HUES6 (cell line): Measurements from ENCODE around the gene ABCA4.

Experiments
- H3K27ac ChIP-seq: 2 replicates; pipeline ENCODE4 v1.7.0; 2013; ENCODE audit warnings: low read depth, mild to moderate bottlenecking, low read length, inconsistent platforms
- H3K27me3 ChIP-seq: 2 replicates; pipeline ENCODE4 v1.6.1; 2013; ENCODE audit warnings: low read length; ENCODE audit not compliant: control insufficient read depth, insufficient read depth
- H3K36me3 ChIP-seq: 2 replicates; pipeline ENCODE4 v1.6.1; 2013; ENCODE audit warnings: low read length; ENCODE audit not compliant: control insufficient read depth, insufficient read depth
- H3K4me1 ChIP-seq: 2 replicates; pipeline ENCODE4 v1.6.1; 2013; ENCODE audit warnings: low read length; ENCODE audit not compliant: control insufficient read depth, insufficient read depth
- H3K4me3 ChIP-seq: 2 replicates; pipeline ENCODE4 v1.5.1; 2013; ENCODE audit warnings: low read depth, low read length
- H3K9ac ChIP-seq: one replicate; pipeline ENCODE4 v1.6.1; 2013; ENCODE audit warnings: mild to moderate bottlenecking, low read length
- H3K9me3 ChIP-seq: 2 replicates; pipeline ENCODE4 v1.6.1; 2013; ENCODE audit warnings: low read depth, low read length; ENCODE audit not compliant: control insufficient read depth, insufficient read depth

ABCA4 gene

DNA sequence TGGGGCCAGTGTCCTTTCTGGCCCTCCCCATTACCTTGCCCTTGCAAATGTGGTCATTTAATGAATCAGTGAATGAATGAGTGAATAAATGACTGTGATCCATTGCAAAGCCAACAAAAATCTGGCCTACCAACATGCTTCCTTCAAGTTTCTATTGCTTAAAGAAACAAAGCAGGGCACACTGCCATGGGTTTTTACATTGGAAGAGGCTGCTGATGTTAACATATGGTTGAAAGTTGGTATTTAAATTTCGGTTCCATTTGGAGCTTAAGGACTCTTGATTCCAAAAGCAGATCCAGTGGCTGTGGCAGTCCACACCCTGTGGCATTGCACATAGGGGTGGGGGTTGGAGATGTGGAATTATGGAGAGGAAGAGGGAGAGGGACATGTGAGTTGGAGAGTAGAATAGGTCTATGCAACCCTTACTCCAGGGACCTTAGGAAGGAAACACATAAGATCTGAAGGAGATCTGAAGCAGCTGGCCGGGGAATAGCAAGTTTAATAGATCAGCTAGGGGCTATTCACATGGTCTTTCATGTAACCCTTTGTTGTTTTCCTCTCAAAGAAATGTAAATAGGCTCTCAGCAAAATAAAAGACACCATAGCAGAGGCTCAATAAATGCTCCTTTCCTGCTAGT, 7.2 kb downstream of the ABCA4 start:
- H3K4me3 ChIP-seq: no peak overlapping the region; the same call in 1 of the 2 replicates
- no peaks in the 10 kb centered on the region for H3K9me3 ChIP-seq
- peaks cover 57% of the 10 kb centered on the region for H3K4me1 ChIP-seq
- H3K36me3 ChIP-seq: no peaks in the 10 kb centered on the region
- H3K27me3 ChIP-seq: peaks cover 12% of the 10 kb centered on the region; the same call in 1 of the 2 replicates
- H3K27ac ChIP-seq: no peak overlapping the region
- no peak overlapping the region for H3K9ac ChIP-seq

DNA sequence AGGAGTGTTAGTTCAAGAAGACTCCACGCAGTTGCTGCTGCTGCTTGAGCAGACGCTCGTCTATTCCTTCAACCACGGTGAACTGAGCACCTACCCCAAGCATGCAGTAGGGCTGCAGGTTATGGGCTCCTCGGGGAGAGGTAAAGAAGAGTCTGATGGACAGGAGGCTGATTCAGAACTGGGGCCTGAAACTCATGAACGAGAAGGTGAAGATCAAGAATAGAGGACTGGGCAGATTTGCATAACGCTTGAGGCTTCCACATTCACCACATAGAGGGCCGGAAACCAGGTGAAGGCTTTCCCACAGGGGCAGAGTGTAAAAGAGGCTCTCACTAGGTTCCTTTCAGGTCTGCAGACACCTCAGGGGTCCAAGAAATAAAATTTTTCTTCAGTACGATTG, 9.1 kb downstream of the ABCA4 start:
- peaks cover 12% of the 10 kb centered on the region; the same call in 1 of the 2 replicates for H3K27me3 ChIP-seq

DNA sequence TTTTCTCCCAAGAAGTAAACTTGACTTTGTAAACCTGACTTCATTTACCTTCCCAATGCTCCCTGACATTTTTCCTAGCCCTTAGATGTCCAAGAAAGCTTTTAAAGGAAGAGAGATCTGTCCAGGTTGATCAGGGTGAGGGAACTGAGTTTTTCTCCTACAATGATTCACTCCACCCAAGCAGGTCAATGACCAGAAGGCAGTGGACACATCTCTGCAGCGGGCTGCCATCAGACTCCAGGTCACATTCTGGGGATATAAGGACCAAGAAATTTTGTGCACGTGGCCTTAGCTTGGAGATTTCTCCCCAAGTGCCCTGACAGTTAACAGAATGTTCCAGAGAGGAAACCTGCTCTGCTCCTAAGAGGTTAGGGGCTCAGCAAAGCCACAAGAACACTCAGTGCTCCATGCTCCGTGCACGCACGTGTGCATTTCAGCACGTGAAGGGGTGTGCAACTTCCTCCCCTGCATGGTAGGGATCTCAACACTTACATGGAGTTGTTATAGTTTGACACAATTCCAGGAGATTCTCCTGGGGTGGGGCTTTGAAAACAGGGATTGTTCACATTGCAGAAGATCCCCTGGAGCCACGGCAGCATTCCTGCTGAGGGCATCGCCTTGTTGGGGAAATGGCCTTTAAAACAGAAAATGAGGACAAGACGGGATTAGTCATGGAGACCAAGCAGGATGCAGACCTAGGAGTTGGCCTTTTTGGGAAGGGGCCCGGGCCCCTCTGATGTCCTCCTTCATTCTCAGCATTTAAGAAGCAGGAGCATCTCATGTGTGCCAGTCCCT, 9.8 kb downstream of the ABCA4 start:
- peaks cover 41% of the 10 kb centered on the region for H3K4me1 ChIP-seq
- H3K4me3 ChIP-seq: no peak overlapping the region
- H3K27me3 ChIP-seq: peaks cover 12% of the 10 kb centered on the region; the same call in 1 of the 2 replicates
- H3K9ac ChIP-seq: no peak overlapping the region
- H3K27ac ChIP-seq: no peak overlapping the region
- no peaks in the 10 kb centered on the region for H3K9me3 ChIP-seq
- H3K36me3 ChIP-seq: no peaks in the 10 kb centered on the region

More for the DNA sequence above, 9.1 kb downstream of the ABCA4 start:
- Histone ChIP-seq H3K4me1 (peaks cover 41% of the 10 kb centered on the region), H3K9ac (no peak overlapping the region), H3K27ac (no peak overlapping the region), H3K36me3 (no peaks in the 10 kb centered on the region), H3K4me3 (no peak overlapping the region), H3K9me3 (no peaks in the 10 kb centered on the region)

DNA sequence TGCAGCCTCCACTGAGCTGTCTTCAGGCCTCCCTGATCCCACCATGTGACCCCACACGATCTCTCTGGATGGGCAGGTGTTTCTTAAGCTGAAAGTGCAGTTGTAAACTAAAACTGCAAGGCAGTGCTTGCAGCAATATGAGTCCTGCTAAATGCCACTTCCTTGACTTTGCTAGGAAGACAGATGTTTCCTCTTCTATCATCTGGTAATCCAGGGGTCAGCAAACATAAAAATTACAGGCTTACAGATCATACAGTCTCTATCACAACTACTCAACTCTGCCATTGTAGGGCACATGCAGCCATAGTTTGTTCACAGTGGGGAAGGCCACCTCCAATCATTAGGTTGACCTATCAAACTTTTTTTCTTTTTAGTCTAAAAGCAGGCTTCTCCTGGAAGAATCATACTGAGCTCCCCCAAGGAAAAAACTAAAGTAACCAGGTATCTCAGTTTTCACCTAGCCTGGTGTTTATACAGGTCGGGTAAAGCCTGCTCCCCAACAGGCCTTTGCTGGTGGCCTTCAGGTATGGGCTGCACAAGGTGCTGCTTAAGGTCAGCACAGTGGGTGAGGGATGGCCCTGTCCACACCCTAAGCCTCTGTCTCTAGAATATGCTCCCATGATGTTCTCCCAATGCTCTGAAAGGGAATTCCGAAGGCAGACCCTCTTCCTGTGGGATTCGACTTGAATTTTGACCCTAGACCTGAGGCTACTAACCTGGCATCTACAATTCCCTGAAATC, 10.8 kb downstream of the ABCA4 start:
- H3K36me3 ChIP-seq: no peaks in the 10 kb centered on the region
- H3K9ac ChIP-seq: no peak overlapping the region
- H3K4me3 ChIP-seq: no peak overlapping the region
- no peaks in the 10 kb centered on the region for H3K9me3 ChIP-seq
- peaks cover 42% of the 10 kb centered on the region for H3K4me1 ChIP-seq
- H3K27me3 ChIP-seq: peaks cover 5% of the 10 kb centered on the region; the same call in 1 of the 2 replicates
- no peak overlapping the region for H3K27ac ChIP-seq

DNA sequence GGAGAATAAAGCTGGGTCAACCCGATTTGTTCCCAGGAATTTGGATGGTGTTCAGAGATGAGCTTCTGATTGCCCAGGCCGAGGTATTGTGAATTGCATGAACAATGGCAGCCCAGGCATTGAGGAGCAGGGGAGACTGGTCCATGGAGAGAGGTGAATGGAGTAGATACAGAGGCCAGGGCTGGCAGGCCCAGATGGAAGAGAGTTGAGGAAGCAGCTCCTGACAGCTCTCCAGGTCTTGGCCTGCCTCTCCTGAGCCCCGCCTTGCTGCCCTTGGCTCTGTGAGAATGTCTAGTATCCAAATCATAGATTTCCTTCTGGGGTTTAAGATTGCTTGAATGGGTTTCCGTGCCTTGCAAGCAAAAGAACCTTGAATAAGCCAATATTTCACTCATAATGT, 11.5 kb downstream of the ABCA4 start:
- Histone ChIP-seq H3K9ac (no peak overlapping the region), H3K4me3 (no peak overlapping the region), H3K27ac (no peak overlapping the region), H3K27me3 (no peaks in the 10 kb centered on the region; the same call in 1 of the 2 replicates), H3K4me1 (peaks cover 49% of the 10 kb centered on the region), H3K36me3 (no peaks in the 10 kb centered on the region), H3K9me3 (no peaks in the 10 kb centered on the region)

DNA sequence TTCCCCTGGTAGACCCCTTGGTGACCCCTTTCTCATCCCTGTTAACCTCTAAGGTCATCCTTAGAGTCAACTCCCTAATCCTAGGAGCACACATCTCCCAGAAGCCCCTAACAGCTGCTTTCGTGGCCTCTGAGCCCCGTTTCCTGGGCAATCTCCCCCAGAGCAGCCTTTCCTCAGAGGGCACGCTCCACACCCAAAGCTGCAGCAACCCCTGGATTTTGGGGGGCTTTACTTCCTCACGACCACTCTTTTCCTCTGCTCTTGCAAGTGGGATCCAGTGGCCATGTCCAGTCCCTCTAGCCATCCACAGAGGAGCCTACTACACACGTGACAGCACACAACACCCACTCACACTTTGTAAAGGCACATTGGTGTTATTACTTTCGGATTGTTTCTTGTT, 13.8 kb downstream of the ABCA4 start:
- Histone ChIP-seq H3K27me3 (no peaks in the 10 kb centered on the region), H3K4me1 (peaks cover 35% of the 10 kb centered on the region), H3K9ac (no peak overlapping the region)

DNA sequence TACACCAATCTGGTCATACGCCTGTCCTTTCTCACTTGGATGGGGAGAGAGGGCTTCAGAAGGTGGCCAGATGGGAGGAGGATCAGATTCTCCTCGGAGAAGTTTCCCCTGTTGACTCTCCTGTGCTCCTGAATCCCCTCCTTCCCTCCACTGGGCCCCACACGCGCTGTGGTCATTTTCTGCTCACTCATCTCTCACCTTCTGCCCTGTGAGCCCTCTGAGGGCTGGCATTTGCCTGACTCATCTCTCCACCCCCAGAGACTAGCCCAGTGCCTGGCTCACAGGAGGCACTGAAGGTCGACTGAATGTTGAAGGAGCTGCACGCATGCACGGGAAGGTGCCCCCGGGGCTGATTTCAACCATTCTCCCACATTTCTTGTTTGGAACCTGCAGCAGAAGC, 14.2 kb downstream of the ABCA4 start:
- Histone ChIP-seq H3K36me3 (no peaks in the 10 kb centered on the region), H3K9me3 (no peaks in the 10 kb centered on the region), H3K4me1 (peaks cover 34% of the 10 kb centered on the region), H3K27me3 (no peaks in the 10 kb centered on the region), H3K9ac (no peak overlapping the region), H3K4me3 (no peak overlapping the region), H3K27ac (no peak overlapping the region)

More for the DNA sequence above, 13.8 kb downstream of the ABCA4 start:
- no peaks in the 10 kb centered on the region for H3K9me3 ChIP-seq
- no peaks in the 10 kb centered on the region for H3K36me3 ChIP-seq
- no peak overlapping the region for H3K27ac ChIP-seq
- H3K4me3 ChIP-seq: no peak overlapping the region

DNA sequence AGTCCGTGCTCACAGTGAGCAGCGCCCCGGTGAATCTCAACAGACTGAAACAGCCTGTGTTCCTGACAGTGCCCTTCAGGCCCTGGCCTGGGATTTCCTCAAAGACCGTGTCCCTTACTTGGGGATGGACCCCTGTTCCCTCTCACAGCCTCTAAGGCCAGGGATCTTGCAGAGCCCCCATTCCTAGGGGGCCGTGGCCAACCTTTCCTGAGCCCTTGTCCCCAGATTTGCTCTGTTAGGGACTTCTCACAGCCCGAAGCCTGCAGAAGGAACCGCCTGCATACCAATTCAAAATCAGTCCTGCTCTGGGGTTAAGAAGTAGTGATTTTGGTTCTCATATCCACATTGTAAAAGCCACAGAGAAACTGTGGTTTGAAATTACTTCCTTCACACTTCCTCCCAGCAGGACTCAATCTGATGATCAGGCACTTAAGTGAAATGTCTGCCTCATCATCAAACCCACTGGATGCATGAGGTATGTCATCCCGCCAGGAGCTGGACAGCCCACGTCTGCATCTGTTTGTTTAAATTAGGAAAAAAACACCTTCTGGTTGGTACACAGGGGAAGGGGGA, 14.9 kb downstream of the ABCA4 start:
- no peaks in the 10 kb centered on the region for H3K27me3 ChIP-seq
- H3K4me1 ChIP-seq: peaks cover 33% of the 10 kb centered on the region
- no peak overlapping the region for H3K9ac ChIP-seq
- no peaks in the 10 kb centered on the region for H3K36me3 ChIP-seq
- no peak overlapping the region for H3K4me3 ChIP-seq
- H3K9me3 ChIP-seq: no peaks in the 10 kb centered on the region
- H3K27ac ChIP-seq: no peak overlapping the region

DNA sequence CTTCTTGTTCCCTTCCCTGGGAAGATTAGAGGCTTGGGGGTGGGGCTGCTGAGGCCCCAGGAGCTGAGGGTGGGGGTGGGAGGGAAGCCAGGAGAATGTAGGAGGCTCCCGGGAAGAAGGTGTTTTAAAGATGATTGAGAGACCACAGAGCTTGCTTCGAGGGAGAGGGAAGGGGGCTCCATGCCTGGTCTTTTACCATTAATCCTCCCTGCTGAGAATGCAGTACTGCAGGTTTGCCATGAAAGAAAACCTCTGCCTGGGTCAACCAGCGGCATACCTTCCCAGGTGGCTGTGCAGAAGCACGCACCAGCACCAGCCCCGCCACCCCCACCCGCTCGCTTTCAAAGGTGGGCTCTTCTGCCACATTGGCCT, 15.4 kb downstream of the ABCA4 start:
- H3K27me3 ChIP-seq: no peaks in the 10 kb centered on the region
- peaks cover 32% of the 10 kb centered on the region for H3K4me1 ChIP-seq
- no peaks in the 10 kb centered on the region for H3K9me3 ChIP-seq
- no peak overlapping the region for H3K4me3 ChIP-seq
- no peak overlapping the region for H3K9ac ChIP-seq
- no peak overlapping the region for H3K27ac ChIP-seq
- no peaks in the 10 kb centered on the region for H3K36me3 ChIP-seq

DNA sequence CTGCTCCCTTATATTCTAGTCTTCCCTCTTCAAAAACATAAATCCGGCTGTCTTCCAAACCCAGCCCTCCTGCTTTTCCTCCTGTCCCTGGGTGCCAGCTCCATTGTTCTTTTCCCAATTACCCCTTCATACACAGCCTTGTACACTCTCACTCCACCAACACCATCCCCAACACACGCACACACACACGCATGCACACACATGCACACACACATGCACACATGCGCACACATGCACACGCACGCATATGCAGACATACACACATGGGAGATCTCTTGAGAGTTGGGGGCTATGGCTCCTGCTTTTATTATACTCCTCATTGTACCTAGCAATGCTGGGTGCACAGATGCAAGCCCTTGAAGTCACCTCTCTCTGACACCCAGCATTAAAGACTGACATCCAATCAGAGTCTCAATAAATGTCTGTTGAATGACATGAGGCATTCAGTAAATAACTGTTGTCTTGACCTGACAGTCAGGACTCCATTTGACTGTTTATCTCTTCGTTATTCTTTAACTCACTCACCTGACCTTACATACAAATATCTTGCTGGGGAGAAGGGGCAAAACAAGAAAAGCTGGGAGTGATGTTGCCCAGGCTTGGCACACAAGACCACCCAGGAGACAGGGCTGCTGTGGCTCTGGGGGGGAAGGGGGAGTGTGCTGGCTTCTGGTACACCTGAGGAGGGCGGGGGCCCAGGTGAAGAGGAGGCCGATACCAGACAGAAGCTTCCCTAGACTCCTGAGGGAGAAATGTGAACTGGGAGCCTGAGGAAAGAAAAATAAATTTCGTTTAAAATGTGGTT, 16.0 kb downstream of the ABCA4 start:
- Histone ChIP-seq H3K4me1 (peaks cover 32% of the 10 kb centered on the region), H3K36me3 (no peaks in the 10 kb centered on the region), H3K27ac (no peak overlapping the region), H3K9ac (no peak overlapping the region), H3K4me3 (no peak overlapping the region), H3K27me3 (no peaks in the 10 kb centered on the region), H3K9me3 (no peaks in the 10 kb centered on the region)
